Nephron (organoid): ENCODE measurements around the gene SLC16A6.

Experiments
- H3K27ac Mint-ChIP-seq, 3 experiments: 2 replicates each; pipeline ENCODE4 v1.8.0; 2020; ENCODE audit warnings: mixed read lengths in 3 of 3, mild to moderate bottlenecking in 2 of 3, moderate library complexity in 1 of 3
- H3K27me3 Mint-ChIP-seq: 2 replicates; pipeline ENCODE4 v1.8.0; 2021; ENCODE audit warnings: low read depth, mild to moderate bottlenecking, moderate library complexity, mixed read lengths
- H3K36me3 Mint-ChIP-seq: 2 replicates; pipeline ENCODE4 v1.8.0; 2020; ENCODE audit warnings: low read depth, mixed read lengths
- H3K4me1 Mint-ChIP-seq: 2 replicates; pipeline ENCODE4 v1.8.0; 2020; ENCODE audit warnings: mixed read lengths
- H3K4me3 Mint-ChIP-seq, 3 experiments: 2 replicates each; pipeline ENCODE4 v1.8.0; 2020; ENCODE audit warnings: mild to moderate bottlenecking in 3 of 3, mixed read lengths in 3 of 3, moderate library complexity in 2 of 3
- H3K9me3 Mint-ChIP-seq: 2 replicates; pipeline ENCODE4 v1.8.0; 2020; ENCODE audit warnings: mixed read lengths
- CTCF ChIP-seq, 3 experiments: fragments of 200-600 bp; sonication (generic); IDR thresholded peaks; one replicate each; pipeline ENCODE4 v1.5.0; 2021; ENCODE audit warnings: antibody characterized with exemption in 3 of 3; ENCODE audit not compliant: unreplicated experiment in 3 of 3

Gene SLC16A6

GRCh38 chr17:68301438-68301959 lies 10.6 kb upstream of the SLC16A6 start:
- H3K36me3 Mint-ChIP-seq: no peaks in the 10 kb centered on the region
- H3K9me3 Mint-ChIP-seq: no peaks in the 10 kb centered on the region
- TF ChIP-seq CTCF (IDR thresholded peaks at IDR 0.05; ENCODE audit: unreplicated experiment in 3 of 3): no peak
- peaks cover 7% of the 10 kb centered on the region for H3K27me3 Mint-ChIP-seq
- H3K4me1 Mint-ChIP-seq: no peaks in the 10 kb centered on the region
- H3K27ac Mint-ChIP-seq: no peak overlapping the region
- no peak overlapping the region for H3K4me3 Mint-ChIP-seq

- peaks cover 16% of the 10 kb centered on the region for H3K27me3 Mint-ChIP-seq
- H3K4me3 Mint-ChIP-seq: no peak overlapping the region
- no peaks in the 10 kb centered on the region for H3K4me1 Mint-ChIP-seq
- no peaks in the 10 kb centered on the region for H3K9me3 Mint-ChIP-seq
- H3K36me3 Mint-ChIP-seq: no peaks in the 10 kb centered on the region
- H3K27ac Mint-ChIP-seq: no peak overlapping the region
- no peak for TF ChIP-seq CTCF (IDR thresholded peaks at IDR 0.05; ENCODE audit: unreplicated experiment in 3 of 3)
Observed at GRCh38 chr17:68299817-68300216, 8.9 kb upstream of the SLC16A6 start.

GRCh38 chr17:68298601-68299000 lies 7.7 kb upstream of the SLC16A6 start:
- TF ChIP-seq CTCF (IDR thresholded peaks at IDR 0.05; ENCODE audit: unreplicated experiment in 3 of 3): no peak
- Mint-ChIP-seq H3K27me3 (peaks cover 28% of the 10 kb centered on the region), H3K4me3 (no peak overlapping the region), H3K36me3 (no peaks in the 10 kb centered on the region), H3K4me1 (no peaks in the 10 kb centered on the region), H3K9me3 (no peaks in the 10 kb centered on the region), H3K27ac (no peak overlapping the region)

- Mint-ChIP-seq H3K36me3 (no peaks in the 10 kb centered on the region), H3K4me3 (no peak overlapping the region), H3K9me3 (no peaks in the 10 kb centered on the region), H3K27ac (no peak overlapping the region), H3K4me1 (peaks cover 6% of the 10 kb centered on the region), H3K27me3 (peaks cover 40% of the 10 kb centered on the region)
- no peak for TF ChIP-seq CTCF (IDR thresholded peaks at IDR 0.05; ENCODE audit: unreplicated experiment in 3 of 3)
Observed at GRCh38 chr17:68297195-68297594, 6.3 kb upstream of the SLC16A6 start.

- Mint-ChIP-seq H3K4me3 (no peak overlapping the region), H3K27me3 (peaks cover 41% of the 10 kb centered on the region), H3K27ac (no peak overlapping the region), H3K4me1 (peaks cover 6% of the 10 kb centered on the region), H3K9me3 (no peaks in the 10 kb centered on the region), H3K36me3 (no peaks in the 10 kb centered on the region)
- no peak for TF ChIP-seq CTCF (IDR thresholded peaks at IDR 0.05; ENCODE audit: unreplicated experiment in 3 of 3)
Observed at GRCh38 chr17:68296217-68297191, 5.6 kb upstream of the SLC16A6 start.
